ENCODE measurements around the gene KCNJ6.
"Not testable (repeated sequence)": the region's sequence is repeated elsewhere in the genome, so short reads cannot be mapped to it uniquely, and the experiment has no call there.

Gene KCNJ6

DNA sequence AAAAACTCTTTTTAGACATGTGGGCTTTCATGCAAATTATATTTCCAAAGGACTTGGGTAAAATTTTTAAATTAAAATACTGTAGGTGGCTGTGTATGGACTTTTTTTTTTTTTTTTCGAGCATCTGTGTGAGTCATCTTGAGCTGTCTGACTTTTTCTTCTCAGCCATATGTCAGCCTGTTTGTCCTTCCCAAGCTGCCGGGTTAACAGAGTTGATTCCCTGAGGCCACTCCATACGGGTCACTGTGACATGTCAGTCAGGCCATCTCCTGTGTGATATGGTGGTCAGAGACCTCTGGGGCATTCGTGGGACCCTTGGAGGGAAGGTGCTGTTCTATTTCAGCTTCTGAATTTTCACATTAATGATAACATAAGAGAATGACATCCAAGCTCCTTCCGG, 148.3 kb downstream of the KCNJ6 start:
- no peak for DNase-seq (ENCODE audit: low read depth)

- no peak for DNase-seq (ENCODE audit: low read depth)
Measured at GRCh38 chr21:37766129-37766528, 150.1 kb downstream of the KCNJ6 start.

DNA sequence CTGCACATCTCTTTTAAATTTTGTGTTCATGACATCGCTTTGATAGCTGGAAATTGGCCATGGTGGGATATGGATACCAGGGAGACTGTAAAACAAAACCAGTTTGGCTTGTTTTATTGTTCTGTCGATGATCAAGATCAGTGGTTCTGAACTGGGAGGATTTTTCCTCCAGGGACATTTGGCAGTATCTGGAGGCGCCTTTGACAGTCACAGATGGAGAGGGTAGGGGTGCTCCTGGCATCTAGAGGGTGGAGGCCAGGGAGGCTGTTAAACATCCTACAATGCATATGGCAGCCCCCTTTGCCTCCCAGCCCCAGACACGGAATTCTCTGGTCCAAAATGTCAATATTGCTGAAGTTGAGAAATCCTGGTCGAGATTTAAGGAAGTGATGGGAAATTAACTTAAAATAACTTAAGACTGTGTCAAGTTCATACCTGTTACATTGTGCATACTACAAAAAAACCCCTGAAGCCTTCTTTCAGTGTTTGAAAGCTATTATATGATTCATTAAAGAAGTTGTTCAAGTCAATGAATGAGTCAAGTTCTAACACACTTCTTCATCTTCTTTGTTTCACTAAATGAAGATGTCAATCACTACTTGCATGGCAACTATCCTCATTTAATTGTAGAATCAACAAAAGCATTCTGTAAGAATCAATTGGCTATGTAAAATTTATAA, 150.9 kb downstream of the KCNJ6 start:
- DNase-seq (ENCODE audit: low read depth) = no peak

- no peak for DNase-seq (ENCODE audit: low read depth)
Measured at GRCh38 chr21:37764691-37765090, 151.6 kb downstream of the KCNJ6 start.

DNA sequence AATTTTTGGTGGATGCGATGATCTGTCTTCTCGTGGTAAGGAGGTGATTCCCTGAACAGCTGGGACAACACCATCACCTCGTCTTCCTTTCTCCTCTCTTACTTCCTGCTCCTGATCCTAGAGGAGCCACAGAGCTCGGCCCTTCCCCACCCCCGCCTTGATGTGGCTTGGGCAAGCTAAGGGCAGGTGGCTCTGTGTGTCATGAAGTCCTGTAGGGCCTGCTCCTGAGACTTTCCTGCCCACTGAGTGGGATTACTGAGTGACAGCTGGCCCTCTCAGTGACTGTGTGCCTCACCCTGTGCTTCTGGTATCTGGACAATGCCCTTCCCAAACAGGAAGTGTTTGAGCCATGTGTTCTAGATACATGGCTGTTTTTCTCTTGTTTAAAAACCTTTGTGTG, 153.0 kb downstream of the KCNJ6 start:
- no peak for DNase-seq (ENCODE audit: low read depth)

GRCh38 chr21:37762606-37763005, 153.7 kb downstream of the KCNJ6 start:
- DNase-seq (ENCODE audit: low read depth) = no peak

GRCh38 chr21:37761406-37761805, 154.9 kb downstream of the KCNJ6 start:
- not testable (repeated sequence) for DNase-seq (ENCODE audit: low read depth)

GRCh38 chr21:37759777-37760176, 156.5 kb downstream of the KCNJ6 start:
- DNase-seq (ENCODE audit: low read depth) = no peak

DNA sequence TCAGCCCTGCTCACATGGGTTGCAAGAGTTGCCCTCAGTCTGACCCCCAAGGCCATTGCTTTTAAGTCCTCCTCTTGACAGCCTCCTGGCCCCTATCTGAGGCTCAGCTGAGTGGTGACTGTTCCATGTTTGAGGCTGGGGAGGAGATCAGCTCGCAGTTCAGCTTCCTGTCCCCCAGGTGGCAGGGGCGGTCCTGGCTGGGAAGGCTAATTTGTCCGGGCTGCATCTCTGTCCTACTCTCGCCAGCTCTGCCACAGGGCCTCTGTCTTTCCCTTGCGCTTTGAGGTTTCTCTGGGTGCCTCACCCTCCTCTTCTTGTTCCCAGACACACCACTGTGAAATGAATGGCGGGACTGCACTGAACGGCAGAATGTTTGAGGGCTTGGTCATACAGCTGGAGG, 157.3 kb downstream of the KCNJ6 start:
- no peak for DNase-seq (ENCODE audit: low read depth)

GRCh38 chr21:37757606-37758376, 158.5 kb downstream of the KCNJ6 start:
- no peak for DNase-seq (ENCODE audit: low read depth)

GRCh38 chr21:37753122-37753599, 163.1 kb downstream of the KCNJ6 start:
- no peak for DNase-seq (ENCODE audit: low read depth)

- no peak for DNase-seq (ENCODE audit: low read depth)
Measured at GRCh38 chr21:37751268-37751975, 164.8 kb downstream of the KCNJ6 start.

DNA sequence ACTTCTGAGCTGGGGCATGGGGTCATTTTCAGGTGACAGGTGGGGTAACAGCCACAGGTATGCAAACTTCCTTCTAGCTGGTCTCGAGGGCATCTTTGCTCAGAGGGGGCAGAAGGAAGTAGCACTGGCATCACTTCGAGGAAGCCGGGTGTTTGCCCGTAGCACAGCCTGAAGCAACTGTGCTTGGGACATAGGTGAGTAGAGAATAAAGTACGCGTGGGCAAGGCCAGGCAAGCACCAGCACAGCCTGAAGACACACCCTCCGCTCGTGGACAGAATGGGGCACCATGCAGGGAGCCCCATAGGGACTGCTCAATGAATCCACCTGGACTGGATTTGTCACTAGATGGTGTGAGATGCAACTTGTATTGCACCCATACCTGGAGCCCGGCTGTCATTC, 167.1 kb downstream of the KCNJ6 start:
- DNase-seq (ENCODE audit: low read depth) = no peak

- no peak for DNase-seq (ENCODE audit: low read depth)
Measured at GRCh38 chr21:37748351-37748750, 167.9 kb downstream of the KCNJ6 start.

GRCh38 chr21:37746849-37747248, 169.4 kb downstream of the KCNJ6 start:
- DNase-seq (ENCODE audit: low read depth) = no peak

- DNase-seq (ENCODE audit: low read depth) = no peak
Measured at GRCh38 chr21:37744551-37744950, 171.7 kb downstream of the KCNJ6 start.

DNA sequence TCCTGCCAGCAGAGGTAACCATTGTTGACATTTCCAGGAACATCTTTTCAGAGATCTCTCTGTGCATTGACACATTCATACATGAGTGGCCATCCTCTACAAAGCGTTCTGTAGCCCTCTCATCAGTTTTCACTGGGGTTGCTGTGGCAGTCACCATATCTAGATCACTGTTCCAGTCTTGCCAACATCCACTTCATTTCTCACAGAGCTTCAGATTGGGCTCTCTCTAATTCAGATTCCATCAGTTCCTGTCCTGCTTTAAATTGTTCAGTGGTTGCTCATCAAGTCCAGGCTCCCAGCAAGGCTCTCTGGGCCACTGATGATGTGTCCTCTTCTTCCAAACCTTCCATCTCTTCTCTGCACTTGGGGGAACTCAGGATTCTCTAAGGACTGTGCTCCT, 173.7 kb downstream of the KCNJ6 start:
- DNase-seq (ENCODE audit: low read depth) = no peak

- DNase-seq (ENCODE audit: low read depth) = no peak
Measured at GRCh38 chr21:37742115-37742514, 174.1 kb downstream of the KCNJ6 start.

GRCh38 chr21:37737996-37738395, 178.3 kb downstream of the KCNJ6 start:
- DNase-seq (ENCODE audit: low read depth) = no peak

- DNase-seq (ENCODE audit: low read depth) = no peak
Measured at GRCh38 chr21:37737507-37737906, 178.8 kb downstream of the KCNJ6 start.

DNA sequence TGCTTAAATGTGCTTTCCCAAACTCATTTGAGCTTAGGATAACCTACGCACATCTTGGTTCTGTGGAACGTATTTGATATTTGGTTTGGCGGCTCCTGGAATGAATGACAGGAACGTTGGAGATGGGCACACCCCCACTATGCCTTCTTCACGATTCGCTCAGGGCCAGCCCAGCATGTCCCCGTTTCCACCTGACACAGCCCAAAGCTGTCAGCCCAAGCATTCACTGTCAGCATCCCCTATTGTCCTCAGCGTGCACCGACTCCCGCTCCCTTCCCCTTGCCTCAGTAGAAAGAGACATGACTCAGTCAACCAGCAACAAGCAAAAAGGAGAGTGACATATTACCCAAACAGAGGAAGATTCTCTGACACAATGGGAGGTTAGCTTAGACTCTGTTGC, 181.4 kb downstream of the KCNJ6 start:
- DNase-seq (ENCODE audit: low read depth) = no peak

GRCh38 chr21:37732927-37733326, 183.3 kb downstream of the KCNJ6 start:
- DNase-seq (ENCODE audit: low read depth) = no peak

DNA sequence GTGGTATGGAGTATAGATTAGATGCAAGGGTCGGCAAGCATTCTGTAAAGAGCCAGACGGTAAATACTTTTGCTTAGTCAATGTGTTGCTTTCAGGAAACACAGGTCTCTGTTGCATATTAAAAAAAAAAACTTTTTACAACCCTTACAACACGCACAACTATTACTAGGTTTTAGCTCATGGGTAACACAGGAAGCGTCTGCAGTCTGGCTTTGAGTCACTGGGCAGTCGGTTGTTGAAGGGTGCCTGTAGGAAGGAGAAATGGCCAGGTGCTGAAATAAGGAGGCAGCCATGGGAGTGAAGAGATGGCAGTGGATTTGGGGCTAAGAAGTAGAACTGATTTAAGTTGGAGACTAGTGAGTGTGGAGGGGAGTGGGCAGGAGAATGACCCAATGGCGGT, 192.1 kb downstream of the KCNJ6 start:
- no peak for DNase-seq (ENCODE audit: low read depth)

Measured in stimulated activated CD8-positive, alpha-beta memory T cell treated with anti-CD3 and anti-CD28 coated beads, Interleukin-4, amount 100 ng/mL, for 24 hours (primary cell).